ENCODE measurements around the gene DZIP1L. TPM values are rescaled to one million over a fixed set of nuclear protein-coding genes. Genes with fewer than 3 reads are reported as not detected.
A peak's percentile ranks its signal among the peaks of the same experiment; 100 is the strongest.

DZIP1L gene
- total RNA-seq, 1 donor from 2014 or later, result 37.5 TPM

DNA sequence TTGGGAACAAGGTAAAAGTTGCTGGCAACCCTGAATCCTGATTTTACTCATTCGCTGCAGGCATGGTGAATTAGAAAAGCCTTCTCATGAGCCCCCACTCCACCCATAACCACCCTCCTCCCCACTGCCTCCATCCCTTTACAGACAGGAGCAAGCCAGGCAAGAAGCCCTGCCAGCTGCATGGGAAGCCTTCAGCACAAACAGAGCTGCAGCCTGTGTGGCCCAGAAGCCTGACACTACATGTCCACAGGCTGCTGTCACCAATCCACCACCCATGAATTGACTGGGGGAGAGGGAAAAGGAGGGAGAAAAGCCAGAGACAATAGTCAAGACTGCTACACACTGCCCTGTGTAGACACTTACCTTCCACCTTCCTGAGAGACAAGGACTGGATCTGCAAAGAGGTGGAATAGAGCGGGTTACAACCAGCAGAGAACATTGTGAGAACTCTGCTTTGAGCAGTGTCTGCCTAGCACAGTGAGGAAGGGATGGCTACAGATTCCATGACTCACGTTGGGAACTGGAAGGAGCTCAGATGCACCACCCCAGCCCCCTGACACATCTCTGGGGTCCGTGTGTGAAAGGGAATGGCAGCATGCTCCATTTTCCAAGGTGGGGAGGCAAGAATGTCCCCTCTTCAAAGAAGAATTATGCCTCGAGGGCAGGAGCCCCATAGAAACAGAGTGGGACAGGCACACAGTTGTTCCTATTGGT is 33.9 kb downstream of the DZIP1L start:
- peak; percentile 8 for ATAC-seq
- DNase-seq (ENCODE audit: low spot score), result no peak
- intact Hi-C loops (cut with DNase I), result no loop called here

DNA sequence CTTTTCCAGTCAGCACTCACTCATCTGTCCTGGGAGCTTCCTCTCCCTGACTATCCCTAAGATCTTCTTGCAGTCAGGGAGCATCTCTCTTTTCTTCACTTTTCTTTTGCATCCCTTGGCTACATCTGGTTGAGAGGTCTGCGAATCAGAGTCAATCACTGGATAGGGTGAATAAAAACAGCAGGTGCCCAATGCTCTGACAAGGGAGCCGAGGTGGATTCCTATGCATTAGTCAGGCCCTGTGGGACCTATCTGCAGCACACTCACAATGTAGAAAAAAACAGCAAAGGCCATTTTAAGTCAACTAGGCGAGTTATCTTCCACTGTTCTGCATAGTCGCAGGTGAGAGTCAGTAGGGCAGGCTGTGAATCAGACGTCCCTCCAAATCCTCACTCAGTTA is 35.5 kb downstream of the DZIP1L start:
- DNase-seq (ENCODE audit: low spot score), result no peak
- no peak for ATAC-seq
- intact Hi-C loops (cut with DNase I), result no loop called here

DNA sequence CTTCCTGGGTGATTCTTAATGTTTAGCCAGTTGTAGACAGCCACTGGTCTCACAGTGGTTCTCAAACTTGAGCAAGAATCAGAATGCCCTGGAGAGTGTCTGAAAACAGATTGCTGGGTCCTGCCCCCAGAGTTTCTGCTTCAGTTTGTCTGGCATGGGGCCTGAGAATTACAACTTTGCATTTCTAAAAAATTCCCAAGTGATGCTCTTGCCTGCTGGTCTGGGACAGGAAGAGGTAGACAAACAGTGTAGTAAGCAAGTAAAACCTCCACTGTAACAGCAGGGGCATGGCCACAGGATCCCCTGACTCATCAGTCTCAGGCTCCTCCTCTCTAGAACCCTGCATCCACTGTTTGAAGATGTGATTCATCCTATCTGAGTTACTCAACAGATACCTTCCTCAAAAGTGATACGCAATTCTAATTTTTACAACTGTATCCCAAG is 36.5 kb downstream of the DZIP1L start:
- ATAC-seq (no peak), DNase-seq (ENCODE audit: low spot score) (no peak)
- intact Hi-C loops (cut with DNase I), result no loop called here

DNA sequence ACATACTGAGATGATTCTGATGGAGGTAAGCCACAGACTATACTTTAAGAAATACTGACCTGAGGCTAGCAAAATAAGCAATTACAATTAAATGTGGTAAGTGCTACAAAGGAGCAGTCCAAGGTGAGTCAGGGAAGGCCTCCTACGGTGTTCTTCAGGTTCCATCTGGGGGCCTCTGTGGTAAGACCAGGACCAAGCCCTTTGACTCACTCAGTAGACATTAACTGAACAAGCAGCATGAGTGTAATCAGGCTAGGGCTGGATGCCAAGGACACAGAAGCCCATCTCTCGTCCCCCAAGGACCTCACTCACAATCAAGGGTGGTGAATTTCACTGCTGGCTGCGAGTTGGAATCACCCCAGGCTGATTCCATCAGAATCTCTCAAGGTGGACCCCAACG is 37.3 kb downstream of the DZIP1L start:
- ATAC-seq (no peak), DNase-seq (ENCODE audit: low spot score) (no peak)
- intact Hi-C loops (cut with DNase I), result no loop called here

DNA sequence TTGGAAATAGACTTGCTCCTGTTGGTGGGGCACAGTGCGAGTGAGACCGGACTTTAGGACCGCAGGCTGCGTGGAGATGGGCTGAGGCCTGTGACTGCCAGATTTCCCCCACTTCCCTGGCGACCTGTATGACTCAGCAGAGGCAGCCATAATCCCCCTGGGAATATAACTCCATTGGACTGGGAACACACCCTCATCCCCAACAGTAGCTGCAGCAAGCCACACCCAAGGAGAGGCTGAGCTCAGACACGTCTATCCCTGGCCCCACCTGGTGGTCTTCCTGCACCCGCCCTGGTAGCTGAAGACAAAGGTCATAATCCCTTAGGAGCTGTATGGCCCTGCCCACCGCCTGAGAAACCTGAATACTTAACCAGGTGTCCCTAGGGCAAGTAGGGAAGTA is 42.6 kb downstream of the DZIP1L start:
- no peak for DNase-seq (ENCODE audit: low spot score)
- no peak for ATAC-seq
- intact Hi-C loops (cut with DNase I), result no loop called here

DNA sequence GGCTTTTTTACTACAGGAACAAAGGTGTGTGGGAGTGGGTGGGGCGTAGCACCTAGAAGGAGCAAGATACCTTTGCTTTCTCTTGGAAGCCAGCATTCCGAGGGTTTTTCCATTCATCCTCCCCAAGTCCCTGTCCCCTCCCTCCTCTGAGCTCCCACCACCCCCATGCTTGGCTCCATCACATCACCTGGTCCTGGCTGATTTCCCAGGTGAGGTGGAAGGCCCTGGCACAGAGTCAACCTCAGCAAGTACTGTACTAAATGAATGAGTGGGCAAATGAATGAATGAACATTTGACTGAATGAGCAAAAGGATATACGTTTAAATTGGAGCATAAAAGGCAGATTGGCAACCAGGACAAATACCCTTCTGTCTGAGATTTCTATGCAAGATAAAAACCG is 45.4 kb downstream of the DZIP1L start:
- intact Hi-C loops (cut with DNase I), result no loop called here
- no peak for DNase-seq (ENCODE audit: low spot score)
- no peak for ATAC-seq

DNA sequence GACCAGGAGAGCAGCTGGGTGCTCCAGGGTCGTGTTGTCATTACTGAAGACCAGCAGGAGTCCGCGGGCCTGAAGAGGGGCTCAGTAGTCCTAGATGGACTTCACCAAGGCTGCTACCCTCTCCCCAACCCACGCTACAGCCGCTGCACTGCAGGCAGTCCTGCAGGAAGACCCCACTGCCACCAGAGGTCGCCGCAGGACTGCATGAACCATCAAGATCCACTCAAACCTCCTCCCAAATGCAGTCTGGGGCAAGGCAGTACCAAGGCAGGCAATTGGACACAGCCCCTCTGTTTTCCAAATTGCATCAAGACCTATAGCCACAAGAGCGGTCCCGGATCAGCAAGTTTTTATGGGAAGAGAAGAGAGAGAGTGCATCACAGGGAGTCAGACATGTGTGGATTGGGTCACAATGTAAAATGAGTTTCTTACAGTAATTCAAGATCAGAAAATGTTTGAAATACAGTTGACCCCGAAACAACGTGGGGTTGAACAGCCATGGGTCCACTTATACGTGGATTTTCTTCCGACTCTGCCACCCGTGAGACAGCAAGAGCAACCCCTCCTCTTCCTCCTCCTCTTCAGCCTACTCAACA is 46.7 kb downstream of the DZIP1L start:
- ATAC-seq, result peak; percentile 93
- DNase-seq (ENCODE audit: low spot score), result peak; percentile 89
- intact Hi-C loops (cut with DNase I), result loop anchor here (5.0 kb wide), 1 partner anchor 49 kb away; the partner anchor contains the start of gene DZIP1L

DNA sequence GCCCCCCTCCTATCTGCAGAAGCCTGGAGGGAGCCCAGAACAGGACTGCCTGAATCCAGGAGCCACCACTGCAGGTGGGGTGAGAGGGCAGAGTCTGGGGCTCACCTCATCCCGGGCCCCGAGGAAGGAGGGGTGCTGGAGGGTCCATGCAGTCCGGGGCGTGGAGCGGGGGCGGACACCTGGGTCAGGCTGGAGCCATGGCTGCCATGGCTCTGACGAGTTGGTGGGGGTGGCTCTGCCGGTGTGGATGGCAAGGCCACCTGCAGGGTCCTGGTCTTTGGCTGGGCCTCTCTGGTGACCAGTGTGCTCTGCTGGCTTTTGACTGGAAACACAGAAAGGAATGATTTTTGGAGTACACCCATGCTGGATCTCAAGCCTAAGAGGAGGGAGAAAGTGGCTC is 47.4 kb downstream of the DZIP1L start:
- intact Hi-C loops (cut with DNase I), result loop anchor here (5.0 kb wide), 1 partner anchor 49 kb away; the partner anchor contains the start of gene DZIP1L
- no peak for DNase-seq (ENCODE audit: low spot score)
- peak; percentile 10 for ATAC-seq

DNA sequence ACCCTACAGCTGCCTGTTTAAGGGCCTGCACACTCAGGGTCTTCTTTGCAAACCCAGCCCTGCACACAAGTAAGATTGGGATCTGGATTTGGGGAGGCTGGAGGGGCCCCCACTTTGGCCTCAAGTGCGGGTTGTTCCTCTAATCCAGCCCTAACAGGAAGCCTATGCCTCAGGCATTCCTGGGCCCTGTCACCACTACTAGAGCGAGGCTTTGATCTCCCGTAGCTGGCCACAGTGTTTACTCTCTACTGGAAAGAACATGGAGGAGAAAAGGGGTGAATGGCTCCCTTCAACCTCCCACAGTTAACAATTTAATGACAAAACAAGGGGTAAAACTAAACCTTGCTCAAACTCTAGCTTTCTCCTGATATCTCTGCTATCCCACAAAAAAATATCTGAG is 48.4 kb downstream of the DZIP1L start:
- intact Hi-C loops (cut with DNase I), result loop anchor here (5.0 kb wide), 1 partner anchor 50 kb away; the partner anchor contains the start of gene DZIP1L
- ATAC-seq, result no peak

DNA sequence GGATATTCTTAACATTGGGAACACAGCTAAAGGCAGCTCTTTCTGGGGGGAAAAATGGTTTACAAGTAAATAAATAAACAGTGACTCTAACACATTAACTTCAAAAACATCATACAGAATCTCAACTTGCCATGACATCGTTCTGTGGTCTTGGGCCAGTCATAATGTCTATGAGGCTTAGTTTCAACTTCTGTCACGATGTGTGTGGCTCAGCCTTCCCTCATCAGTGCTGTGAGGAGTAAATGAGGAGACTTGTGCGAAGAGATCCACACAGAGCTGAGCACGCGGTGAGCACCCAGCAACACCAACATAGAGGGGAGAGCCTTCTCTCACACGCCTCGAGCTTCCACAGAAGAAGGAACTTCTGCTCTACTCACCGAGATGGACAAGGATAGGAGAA is 49.0 kb downstream of the DZIP1L start:
- ATAC-seq (no peak), DNase-seq (ENCODE audit: low spot score) (no peak)
- intact Hi-C loops (cut with DNase I), result loop anchor here (5.0 kb wide), 1 partner anchor 51 kb away; the partner anchor contains the start of gene DZIP1L

More for the DNA sequence above, 48.4 kb downstream of the DZIP1L start:
- DNase-seq (ENCODE audit: low spot score), result no peak

DNA sequence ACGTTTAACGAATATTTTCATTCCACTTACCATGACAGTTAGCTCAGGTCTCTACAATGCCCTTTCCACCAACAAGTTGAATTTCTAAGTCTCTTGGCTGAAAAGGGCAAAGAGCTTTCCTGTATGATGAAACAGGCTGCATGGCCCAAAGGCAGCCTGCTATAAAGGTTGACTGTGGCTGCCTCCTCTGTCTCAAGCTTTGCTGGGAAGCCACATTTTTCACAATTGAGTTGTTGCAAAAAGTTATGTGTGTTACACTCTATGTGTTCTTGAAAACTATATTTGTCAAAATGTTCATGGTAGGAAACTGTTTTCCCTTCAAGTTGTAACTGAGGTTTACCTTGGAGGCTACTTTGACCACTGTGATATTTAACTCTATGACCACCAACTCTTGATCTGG is 49.5 kb downstream of the DZIP1L start:
- no peak for ATAC-seq

DNA sequence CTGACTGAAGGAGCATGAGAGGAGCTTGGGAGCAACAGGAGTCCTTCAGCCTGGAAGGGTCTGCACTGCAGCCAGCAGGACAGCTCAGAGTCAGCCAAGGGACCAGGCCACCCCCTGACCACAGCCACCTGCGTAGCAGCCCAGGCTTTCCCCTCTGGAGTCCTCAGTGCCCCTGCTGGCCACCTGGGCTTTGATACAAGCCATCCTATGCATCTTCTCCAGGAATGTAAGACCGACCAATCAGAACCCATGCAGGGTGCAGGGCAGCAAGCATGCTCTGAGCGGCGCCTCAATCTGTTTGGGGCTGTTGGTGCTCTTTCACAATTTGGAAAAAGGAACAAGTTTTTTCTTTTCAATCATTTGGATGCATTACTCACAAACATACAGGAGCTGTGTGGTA is 52.0 kb downstream of the DZIP1L start:
- no peak for DNase-seq (ENCODE audit: low spot score)
- ATAC-seq, result no peak

More for the DNA sequence above, 49.5 kb downstream of the DZIP1L start:
- DNase-seq (ENCODE audit: low spot score), result no peak
- intact Hi-C loops (cut with DNase I), result loop anchor here (5.0 kb wide), 1 partner anchor 51 kb away; the partner anchor contains the start of gene DZIP1L

DNA sequence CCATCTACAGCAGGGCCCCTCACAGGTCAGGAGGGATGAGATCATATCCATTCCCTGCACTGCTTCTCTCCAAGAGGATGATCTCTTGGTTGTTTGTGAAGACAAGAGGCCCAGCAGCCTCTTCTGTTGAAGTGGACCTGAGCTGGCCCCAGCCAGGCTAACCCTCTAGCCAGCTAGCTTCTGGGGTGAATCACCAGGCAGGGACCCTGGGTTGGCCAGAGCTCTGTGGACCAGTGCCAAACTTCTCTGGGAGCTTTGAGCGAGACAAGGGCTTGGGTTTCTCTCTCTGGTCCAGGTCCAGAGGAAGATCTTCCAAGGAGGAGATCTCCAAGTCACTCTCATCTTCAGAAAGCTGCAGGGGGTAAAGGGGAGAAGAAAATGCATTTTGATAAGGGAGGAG is 52.8 kb downstream of the DZIP1L start:
- intact Hi-C loops (cut with DNase I), result no loop called here
- ATAC-seq, result no peak
- no peak for DNase-seq (ENCODE audit: low spot score)

More for the DNA sequence above, 52.0 kb downstream of the DZIP1L start:
- intact Hi-C loops (cut with DNase I), result no loop called here

DNA sequence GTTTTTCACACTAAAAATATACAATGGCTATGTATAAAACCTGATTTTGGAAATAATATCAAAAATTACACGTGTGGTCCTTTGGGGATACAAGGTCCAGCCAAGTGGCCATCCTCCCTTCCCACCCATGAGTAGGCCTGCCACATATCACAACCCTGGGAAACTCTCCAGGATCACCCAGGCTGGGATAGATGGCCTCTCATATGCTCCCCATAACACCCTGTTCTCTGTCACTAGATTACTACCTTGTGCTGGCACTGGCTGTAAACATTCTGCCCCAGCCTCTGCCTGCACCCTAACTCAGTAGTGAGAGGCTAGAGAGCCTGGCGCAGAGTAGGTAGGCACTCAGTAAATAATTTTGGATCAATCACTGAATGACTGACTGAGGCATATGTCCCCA is 53.4 kb downstream of the DZIP1L start:
- intact Hi-C loops (cut with DNase I), result no loop called here
- ATAC-seq (no peak), DNase-seq (ENCODE audit: low spot score) (no peak)

DNA sequence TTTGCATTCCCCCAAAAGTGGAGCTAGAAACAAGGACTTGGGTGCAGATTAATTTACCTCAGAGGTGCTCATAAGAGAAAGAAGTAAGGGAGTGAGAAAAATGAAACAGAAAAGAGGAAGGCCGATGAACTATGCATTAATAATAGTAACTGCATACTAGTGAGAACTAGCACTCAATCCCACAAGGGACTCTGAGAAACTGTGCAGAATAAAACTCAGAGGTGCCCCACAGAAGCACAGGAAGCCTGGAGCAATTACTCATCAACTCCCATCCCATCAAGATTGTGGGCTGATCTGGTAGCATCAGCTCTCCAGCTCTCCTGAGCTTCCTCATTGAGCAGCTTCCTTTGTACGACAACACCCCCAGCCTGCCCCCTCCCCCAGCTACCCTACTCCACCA is 54.6 kb downstream of the DZIP1L start:
- no peak for ATAC-seq
- intact Hi-C loops (cut with DNase I), result no loop called here
- no peak for DNase-seq (ENCODE audit: low spot score)

DNA sequence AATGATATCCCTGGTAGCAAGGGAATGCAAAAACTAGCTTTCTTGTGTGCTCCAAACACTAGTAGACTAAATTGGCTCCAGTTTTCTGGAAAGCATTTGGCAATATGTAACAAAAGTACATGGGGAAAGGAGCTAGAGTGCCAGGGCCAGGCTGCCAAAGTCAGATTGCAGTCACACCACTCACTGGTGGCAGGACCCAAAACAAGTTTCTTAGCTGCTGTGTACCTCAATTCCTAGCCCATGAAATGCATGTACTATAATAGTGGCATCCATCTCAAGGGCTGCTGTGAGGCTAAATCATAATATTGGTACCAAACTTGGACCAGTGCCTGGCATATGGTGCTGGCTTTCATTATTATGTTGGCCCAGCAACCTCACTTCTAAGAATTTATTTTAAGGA is 56.1 kb downstream of the DZIP1L start:
- intact Hi-C loops (cut with DNase I), result no loop called here
- DNase-seq (ENCODE audit: low spot score), result no peak
- ATAC-seq, result peak; percentile 34

DNA sequence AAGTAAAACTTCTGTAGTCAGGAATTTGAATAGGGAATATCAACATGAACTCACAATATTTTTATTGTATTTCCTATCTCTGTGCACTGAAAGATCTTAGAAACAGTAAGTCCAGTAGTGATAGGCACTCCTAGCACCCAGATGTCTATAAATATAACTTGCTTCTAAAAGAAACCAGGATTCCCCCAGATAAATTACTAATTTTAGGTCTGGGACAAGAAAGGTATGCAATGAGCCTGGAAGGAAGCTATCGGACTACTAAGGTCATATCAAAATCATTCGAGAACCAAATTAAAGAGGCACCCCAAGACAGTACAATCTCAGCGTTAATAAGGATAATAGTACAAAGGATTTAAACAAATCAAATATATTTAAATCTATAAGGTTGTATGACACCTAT is 58.0 kb downstream of the DZIP1L start:
- no peak for DNase-seq (ENCODE audit: low spot score)
- no peak for ATAC-seq
- intact Hi-C loops (cut with DNase I), result no loop called here

DNA sequence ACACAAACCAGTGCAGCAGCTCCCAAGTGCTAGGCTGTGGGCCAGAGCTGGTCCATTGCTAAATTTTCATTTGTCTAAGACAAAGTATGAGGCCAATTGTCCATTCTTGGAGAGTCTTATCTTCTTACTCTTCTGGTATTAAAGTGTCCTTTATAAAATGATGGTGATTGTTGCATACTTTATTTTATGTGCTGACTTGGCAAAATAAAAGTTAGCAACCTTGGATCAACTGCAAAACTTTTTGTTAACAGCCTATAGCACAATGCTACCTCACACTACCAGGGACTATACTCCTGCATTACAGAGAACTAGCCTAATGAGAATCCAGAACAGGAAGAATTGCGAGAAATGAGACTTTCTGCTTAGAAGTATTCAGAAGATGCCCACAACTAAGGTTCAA is 61.4 kb downstream of the DZIP1L start:
- intact Hi-C loops (cut with DNase I), result no loop called here
- ATAC-seq (no peak), DNase-seq (ENCODE audit: low spot score) (no peak)

DNA sequence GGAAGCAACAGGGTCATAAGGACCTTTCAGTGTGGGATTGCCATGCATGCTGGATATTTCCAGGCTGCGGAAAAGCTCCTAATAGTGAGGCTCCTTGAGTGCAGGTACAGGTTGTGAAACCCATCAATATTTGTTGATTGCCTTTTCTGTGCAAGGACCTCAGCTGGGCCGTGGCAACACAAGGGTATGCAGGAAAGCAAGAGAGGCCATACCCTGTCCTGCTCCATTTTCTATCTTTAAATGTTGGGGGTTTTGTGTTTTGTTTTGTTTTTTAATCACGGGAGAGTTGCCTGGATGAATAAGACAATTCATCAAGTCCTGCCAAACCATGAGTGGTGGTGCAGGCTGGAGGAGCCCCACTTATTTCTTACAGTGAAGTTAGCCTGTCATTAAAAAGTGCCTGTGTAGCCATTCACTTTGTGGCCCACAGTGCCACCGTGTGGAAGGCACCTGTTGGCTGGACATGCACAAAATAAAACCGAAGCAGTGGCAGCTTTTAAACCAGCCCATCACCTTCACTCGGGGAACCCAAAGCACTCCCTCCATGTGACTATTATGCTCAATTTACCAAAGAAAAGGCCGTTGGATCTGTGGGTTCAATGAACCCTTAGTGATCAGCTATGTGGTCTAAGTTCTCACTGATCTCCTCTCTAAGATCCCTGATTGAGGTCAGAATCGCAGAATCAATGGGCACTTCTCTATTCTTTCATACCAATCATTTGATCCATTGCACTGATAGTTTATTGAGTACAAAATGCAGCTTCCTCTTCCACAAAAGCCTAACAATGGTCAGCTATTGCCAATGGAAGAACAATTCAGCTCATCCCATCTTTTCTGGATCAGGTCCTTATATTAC is 63.2 kb downstream of the DZIP1L start:
- peak; percentile 26 for ATAC-seq

More for the DNA sequence above, 63.2 kb downstream of the DZIP1L start:
- no peak for DNase-seq (ENCODE audit: low spot score)
- intact Hi-C loops (cut with DNase I), result no loop called here

Data from sciatic nerve (tissue), 2 donors.